Activated T-helper 1 cell treated with Interleukin-2 at 50 U/mL for 16 hours (primary cell): ENCODE data around the gene LIAS.
"Not testable (repeated sequence)": the region's sequence is repeated elsewhere in the genome, so short reads cannot be mapped to it uniquely, and the experiment has no call there.

Source experiments
- DNase-seq: peaks from one replicate; pipeline ENCODE4 v3.0.0-alpha.2; 2020; ENCODE audit warnings: low read depth

Gene LIAS

DNA sequence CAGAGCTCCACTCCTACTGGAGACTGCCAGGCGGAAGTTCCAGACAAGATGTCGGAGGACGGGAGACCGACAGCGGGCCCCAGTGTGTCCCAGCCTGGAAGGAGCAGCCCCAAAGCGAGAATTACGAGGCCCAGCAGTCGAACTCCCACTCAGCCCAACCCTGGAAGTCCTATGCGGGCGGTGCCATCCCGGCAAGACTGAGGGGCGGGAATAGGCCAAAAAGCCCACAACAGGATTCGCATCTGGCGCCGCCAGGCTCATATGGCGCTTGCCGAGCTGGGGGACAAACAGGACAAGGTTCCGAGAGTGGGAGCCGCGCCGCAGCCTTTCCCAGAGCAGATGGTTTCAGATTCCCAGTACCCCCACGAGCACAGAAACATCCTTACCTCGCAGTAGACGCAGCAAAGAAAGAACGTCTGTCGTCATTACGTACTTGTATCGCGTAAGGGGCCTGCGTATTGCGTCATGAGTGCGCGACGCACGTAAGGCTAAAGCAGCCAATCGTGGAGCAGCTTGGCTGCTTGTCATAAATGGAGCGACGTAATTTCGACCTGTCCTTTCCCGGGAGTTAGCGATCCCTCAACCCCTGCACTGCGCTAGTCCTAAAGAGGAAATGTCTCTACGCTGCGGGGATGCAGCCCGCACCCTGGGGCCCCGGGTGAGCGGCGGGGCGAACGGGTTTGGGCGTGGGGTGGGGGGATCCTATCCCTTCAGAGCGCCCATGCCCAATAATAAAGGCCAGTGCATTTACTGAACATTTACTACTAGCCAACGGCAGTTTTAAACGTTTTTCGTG lies at the start of gene LIAS, which contains the start of gene RPL9:
TSS of gene LIAS (plus strand) at position 552 of the 796 bp plus-strand sequence. CDS start at position 614, 62 bp downstream.
TSS of gene RPL9 (minus strand) at position 418 of the 796 bp plus-strand sequence. CDS start 483 bp downstream, outside the sequence.
- DNase-seq, result peak; percentile 88

DNA sequence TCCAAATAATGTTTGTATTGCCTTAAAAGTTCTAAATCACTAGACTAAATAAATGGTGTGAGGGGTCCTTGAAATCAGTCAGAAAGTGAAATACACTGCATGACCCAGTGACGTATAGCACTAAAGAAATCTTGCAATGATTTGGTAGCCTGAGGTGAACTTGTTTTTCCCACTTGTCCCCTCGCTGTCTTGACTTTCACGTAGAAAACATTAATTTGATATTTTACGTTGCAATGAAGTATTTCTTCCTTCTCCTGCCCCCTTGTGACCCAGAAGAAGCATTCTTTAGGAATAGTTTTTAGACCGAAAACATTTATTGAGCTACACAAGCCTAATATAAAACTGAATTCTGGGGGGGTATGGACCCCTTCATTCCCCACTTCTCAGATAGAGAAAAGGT lies 48.4 kb upstream of the LIAS start:
- no peak for DNase-seq

GRCh38 chr4:39411561-39411960 lies 47.3 kb upstream of the LIAS start:
- not testable (repeated sequence) for DNase-seq

DNA sequence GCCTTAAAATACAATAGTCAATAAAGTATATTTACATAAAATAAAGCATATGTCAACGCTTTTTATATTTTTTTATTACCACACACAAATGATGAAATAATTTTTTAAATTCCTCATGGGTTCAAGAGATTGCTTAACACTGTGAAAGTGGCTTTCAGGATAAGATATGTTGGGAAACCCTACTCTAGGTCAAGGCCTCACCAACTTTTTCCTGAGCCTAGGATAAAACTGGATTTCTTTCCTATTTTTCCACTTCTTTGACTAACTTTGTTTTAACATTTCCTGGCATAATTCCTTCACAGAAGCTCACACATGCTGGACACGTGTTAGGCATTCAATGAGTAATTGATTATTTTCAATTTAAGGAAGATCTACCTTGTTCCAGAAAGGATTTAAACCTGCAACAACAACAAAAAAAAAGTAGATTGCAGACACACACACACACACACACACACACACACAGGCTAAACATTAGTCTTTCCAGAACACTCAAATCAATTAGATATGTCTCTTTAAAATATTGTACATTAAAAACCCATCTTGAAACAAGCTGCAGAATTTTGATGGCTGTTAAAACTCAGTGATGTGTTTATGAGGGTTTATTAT lies 43.1 kb upstream of the LIAS start:
- no peak for DNase-seq

DNA sequence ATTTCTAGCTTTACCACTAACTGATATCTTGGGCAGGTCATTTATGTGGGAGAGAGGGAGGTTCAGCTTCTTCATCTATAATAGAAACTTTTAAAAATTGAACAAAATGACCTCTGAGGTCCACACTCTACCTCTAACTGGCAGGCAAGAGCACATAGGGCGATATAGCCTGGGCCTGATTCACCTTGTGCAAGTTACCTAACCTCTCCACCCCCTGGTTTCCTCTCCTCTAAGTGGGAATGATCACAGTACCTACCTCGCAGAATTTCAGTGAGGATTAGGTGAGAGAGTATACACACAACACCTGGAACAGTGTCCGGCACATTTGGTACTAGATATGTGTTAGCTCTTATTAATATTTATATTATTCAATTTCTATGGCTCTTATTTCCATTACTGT lies 36.6 kb upstream of the LIAS start:
- no peak for DNase-seq

DNA sequence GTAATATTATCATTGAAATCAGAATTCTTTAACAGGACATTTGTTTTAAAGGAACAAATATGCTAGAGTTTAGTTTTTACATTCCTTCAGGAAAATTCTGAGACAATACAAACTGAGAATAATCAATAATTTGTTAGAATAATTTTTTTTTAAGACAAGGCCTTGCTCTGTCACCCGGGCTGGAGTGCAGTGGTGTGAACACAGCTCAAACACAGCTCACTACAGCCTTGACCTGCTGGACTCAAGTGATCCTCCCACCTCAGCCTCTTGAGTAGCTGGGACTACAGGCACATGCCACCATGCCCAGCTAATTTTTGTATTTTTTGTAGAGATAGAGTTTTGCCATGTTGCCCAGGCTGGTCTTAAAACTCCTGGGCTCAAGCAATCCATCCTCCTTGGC lies 33.6 kb upstream of the LIAS start:
- DNase-seq, result not testable (repeated sequence)

DNA sequence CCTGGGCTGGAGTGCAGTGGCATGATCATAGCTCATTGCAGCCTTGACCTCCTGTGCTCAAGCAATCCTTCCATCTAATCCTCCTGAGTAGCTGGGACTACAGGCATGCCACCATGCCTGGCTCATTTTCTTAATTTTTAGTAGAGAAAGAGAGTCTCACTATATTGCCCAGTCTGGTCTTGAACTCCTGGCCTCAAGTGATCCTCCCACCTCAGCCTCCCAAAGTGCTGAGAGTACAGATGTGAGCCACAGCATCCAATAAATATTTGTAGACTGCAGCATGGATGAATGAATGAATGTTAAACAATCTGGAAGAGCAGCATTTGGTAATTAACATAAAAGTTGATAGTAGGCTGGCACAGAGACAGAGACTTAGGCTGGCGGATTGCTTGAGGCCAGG lies 32.1 kb upstream of the LIAS start:
- no peak for DNase-seq

GRCh38 chr4:39427520-39428114 lies 31.2 kb upstream of the LIAS start:
- DNase-seq, result no peak

DNA sequence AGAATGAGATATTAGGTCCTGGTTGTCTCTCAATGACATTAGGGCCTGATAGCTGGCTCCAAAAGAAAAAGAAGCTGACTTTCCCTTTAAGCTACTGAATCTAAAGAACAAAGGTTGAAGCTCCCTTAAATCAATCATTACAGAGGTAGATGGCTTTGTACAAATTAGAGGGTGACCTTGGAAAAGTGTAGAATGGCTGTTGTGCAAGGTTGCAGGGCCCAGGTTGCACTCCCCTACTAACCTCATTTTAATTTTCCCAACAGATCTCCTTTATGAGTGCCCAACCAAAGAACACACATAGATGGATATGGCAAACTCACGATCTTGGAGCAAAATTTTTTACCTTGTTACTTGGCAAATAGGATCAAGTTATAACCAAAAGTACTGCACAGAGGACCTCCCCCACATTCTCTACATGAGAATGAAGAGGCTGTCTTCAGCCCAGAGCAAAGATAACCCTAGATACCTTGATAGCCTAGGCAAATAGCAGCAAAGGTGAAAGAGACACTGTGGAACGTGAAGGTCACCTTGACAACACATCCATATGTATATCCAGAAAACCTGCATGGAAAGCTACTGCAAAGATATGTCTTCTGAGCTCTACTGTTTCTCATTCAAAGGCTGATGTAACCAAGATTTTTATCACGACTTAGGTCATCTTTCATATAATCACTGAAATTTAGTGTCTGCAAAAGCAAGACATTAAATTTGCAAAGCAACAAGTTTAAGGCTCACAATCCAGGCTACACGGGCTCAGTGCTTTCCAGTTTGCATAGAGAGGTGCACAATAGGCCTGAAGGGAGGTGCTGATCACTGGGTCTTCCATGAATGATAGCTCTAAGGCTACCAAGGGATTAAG lies 29.2 kb upstream of the LIAS start:
- DNase-seq, result no peak

GRCh38 chr4:39433878-39434492 lies 24.9 kb upstream of the LIAS start:
- no peak for DNase-seq

DNA sequence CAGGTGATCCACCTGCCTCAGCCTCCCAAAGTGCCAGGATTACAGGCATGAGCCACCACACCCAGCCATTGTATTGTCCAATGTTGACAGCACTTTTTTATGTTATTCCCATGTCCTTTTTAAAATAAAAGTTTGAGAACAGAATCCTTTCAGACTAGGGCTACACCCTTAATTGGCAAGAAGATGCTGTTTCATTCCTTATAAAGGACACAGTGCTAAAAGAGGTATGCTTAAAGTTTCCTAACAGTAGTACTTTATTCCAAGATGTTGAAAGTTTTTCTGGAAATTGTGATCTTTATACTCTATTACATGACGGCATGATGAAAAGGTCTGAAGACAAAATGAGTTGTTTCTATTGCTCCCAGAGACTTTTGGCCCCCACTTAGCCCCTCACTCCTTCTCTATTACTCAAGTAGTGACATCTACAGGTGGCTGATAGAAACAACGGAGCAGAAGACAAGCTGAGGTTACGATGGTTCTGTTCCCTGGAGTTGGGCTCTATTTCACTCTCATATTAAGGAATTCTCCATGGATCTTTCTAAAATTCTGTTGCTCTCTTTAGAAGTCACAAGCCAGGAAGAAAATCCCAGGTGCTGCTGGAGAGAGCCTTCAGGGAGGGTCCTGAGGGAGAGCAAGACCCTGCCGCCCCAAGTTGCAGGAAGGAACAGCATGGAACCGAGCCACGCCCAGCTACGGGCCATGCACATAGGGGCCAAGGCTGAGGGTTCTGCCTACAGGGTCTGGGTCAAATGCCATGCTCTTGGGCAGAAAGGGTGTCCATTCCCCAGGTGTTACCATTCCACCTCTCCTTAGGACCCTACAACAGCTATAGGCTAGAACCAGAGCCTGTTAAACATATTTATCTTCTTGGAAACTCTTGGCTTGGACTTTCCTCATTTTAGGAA lies 22.9 kb upstream of the LIAS start:
- no peak for DNase-seq

DNA sequence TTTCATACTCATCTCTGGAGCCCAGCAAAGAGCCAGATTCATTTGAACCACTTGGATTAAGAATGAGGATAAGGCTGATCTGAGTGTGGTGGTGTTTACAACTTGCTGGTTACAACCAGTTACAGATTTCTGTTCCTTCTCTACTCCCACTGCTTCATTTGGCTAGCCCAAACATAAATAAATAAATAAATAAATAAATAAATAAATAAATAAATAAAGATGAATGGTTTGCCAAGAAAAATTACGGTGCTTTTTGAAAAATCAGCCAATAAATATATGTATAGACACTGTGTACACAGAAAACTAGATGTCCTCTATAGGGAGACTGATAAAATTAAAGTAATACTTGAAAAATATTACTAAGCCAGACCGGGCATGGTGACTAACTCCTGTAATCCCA lies 17.3 kb upstream of the LIAS start:
- DNase-seq, result no peak

GRCh38 chr4:39442998-39443397 lies 15.9 kb upstream of the LIAS start:
- DNase-seq, result no peak

DNA sequence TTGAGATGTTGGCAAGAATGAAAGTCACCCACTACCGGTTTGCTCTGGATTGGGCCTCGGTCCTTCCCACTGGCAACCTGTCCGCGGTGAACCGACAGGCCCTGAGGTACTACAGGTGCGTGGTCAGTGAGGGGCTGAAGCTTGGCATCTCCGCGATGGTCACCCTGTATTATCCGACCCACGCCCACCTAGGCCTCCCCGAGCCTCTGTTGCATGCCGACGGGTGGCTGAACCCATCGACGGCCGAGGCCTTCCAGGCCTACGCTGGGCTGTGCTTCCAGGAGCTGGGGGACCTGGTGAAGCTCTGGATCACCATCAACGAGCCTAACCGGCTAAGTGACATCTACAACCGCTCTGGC lies 12.4 kb upstream of the LIAS start:
- no peak for DNase-seq

DNA sequence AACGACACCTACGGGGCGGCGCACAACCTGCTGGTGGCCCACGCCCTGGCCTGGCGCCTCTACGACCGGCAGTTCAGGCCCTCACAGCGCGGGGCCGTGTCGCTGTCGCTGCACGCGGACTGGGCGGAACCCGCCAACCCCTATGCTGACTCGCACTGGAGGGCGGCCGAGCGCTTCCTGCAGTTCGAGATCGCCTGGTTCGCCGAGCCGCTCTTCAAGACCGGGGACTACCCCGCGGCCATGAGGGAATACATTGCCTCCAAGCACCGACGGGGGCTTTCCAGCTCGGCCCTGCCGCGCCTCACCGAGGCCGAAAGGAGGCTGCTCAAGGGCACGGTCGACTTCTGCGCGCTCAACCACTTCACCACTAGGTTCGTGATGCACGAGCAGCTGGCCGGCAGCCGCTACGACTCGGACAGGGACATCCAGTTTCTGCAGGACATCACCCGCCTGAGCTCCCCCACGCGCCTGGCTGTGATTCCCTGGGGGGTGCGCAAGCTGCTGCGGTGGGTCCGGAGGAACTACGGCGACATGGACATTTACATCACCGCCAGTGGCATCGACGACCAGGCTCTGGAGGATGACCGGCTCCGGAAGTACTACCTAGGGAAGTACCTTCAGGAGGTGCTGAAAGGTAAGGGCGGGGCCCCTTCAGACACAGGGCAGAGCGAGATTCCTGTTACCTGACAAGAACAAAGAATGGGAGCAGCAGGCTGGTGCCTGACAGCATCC lies 11.8 kb upstream of the LIAS start:
- peak; percentile 26 for DNase-seq

GRCh38 chr4:39450618-39451017 lies 8.2 kb upstream of the LIAS start:
- DNase-seq, result no peak

DNA sequence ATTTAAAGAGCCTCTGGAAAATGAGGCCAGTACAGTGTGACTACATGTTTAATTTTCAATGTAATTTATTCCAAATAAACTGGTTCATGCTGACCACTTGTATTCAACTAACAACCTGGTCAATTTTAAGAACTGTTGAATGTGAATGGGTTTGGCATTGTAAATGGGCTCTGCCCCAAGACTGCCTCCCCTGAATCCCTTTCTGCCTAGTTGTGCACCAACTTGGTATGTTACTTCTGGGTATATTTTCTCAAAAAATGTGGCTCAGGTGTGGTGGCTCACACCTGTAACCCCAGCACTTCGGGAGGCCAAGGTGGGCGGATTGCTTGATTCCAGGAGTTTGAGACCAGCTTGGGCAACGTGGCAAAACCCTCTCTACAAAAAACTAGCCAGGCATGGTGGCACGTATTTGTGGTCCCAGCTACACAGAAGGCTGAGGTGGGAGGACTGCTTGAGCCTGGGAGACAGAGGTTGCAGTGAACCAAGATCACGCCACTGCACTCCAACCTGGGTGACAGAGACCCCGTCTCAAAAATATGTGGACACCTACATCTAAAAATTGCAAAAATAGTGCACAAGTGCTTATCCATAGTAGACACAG lies 7.3 kb upstream of the LIAS start:
- no peak for DNase-seq

DNA sequence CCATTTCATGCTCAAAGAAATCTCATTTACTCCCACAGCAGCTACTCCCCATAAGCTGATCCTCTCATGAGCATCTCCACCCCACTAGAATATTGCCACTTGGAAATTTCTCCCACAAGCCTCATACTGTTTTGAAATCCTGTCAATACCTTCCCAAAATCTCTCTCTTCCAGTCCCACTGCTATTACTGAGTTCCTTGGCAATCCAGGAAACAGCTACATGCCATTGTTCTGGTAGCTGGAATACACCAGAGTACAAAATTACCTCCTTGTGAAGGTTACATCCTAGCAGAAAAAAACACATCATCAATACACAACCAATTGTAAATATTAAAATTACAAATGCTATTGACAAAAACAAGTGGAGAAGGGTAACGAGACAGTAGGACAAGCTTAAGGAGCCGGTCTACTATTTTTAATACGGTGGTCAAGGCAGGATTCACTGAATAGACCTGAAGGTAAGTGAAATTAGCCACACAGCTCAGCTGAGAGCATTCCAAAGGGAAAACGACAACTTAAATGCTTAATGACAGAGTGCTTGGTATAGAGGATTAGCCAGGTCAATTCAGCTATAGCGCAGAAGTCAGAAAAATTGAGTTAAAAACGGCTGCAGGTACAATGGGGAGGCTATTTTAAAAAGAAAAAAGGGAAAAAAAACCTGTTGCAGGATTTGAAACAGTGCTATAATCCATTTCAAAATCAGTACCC lies 6.5 kb upstream of the LIAS start:
- DNase-seq, result no peak
